BLaER1 (cell line): ENCODE measurements around the gene TTC1.

ENCODE experiments used
- H3K27ac ChIP-seq: shearing (Covaris generic); formaldehyde crosslinking; 2 replicates; pipeline ENCODE4 v1.8.1; 2022
- H3K27me3 ChIP-seq: shearing (Covaris generic); formaldehyde crosslinking; 2 replicates; pipeline ENCODE4 v1.8.1; 2022
- H3K36me3 ChIP-seq: shearing (Covaris generic); formaldehyde crosslinking; 2 replicates; pipeline ENCODE4 v1.8.1; 2022
- H3K4me1 ChIP-seq: shearing (Covaris generic); formaldehyde crosslinking; 2 replicates; pipeline ENCODE4 v1.8.1; 2022
- H3K4me2 ChIP-seq: shearing (Covaris generic); formaldehyde crosslinking; 2 replicates; pipeline ENCODE4 v1.8.1; 2022
- H3K4me3 ChIP-seq: shearing (Covaris generic); formaldehyde crosslinking; 2 replicates; pipeline ENCODE4 v1.8.1; 2022
- H3K9ac ChIP-seq: shearing (Covaris generic); formaldehyde crosslinking; 2 replicates; pipeline ENCODE4 v1.8.1; 2022
- H3K9me3 ChIP-seq: shearing (Covaris generic); formaldehyde crosslinking; 2 replicates; pipeline ENCODE4 v1.8.1; 2022
- H4K20me1 ChIP-seq: shearing (Covaris generic); formaldehyde crosslinking; 2 replicates; pipeline ENCODE4 v1.8.1; 2022
- Cebpa-rat ChIP-seq: shearing (Covaris generic); IDR thresholded peaks from 2 replicates; pipeline ENCODE4 v1.8.1; 2022

Gene TTC1

GRCh38 chr5:160082614-160083500, 73.9 kb downstream of the TTC1 start:
- H3K4me3 ChIP-seq = no peak overlapping the region
- H4K20me1 ChIP-seq = no peaks in the 10 kb centered on the region
- no peaks in the 10 kb centered on the region for H3K27me3 ChIP-seq
- no peak overlapping the region for H3K9ac ChIP-seq
- no peaks in the 10 kb centered on the region for H3K4me1 ChIP-seq
- H3K9me3 ChIP-seq = no peaks in the 10 kb centered on the region
- H3K4me2 ChIP-seq = no peak overlapping the region
- no peak overlapping the region for H3K27ac ChIP-seq
- peaks cover 27% of the 10 kb centered on the region for H3K36me3 ChIP-seq
- TF ChIP-seq Cebpa-rat = no peak

- Histone ChIP-seq H3K27ac (no peak overlapping the region), H4K20me1 (no peaks in the 10 kb centered on the region), H3K4me2 (no peak overlapping the region), H3K4me1 (no peaks in the 10 kb centered on the region), H3K36me3 (peaks cover 25% of the 10 kb centered on the region), H3K9ac (no peak overlapping the region), H3K9me3 (no peaks in the 10 kb centered on the region), H3K4me3 (no peak overlapping the region), H3K27me3 (no peaks in the 10 kb centered on the region)
- no peak for TF ChIP-seq Cebpa-rat
Observed at GRCh38 chr5:160083501-160083900, 74.6 kb downstream of the TTC1 start.

- Histone ChIP-seq H3K4me2 (no peak overlapping the region), H3K36me3 (peaks cover 22% of the 10 kb centered on the region), H3K27me3 (no peaks in the 10 kb centered on the region), H4K20me1 (no peaks in the 10 kb centered on the region), H3K27ac (no peak overlapping the region), H3K4me1 (no peaks in the 10 kb centered on the region), H3K9ac (no peak overlapping the region), H3K9me3 (no peaks in the 10 kb centered on the region), H3K4me3 (no peak overlapping the region)
- TF ChIP-seq Cebpa-rat = no peak
Observed at GRCh38 chr5:160084144-160084543, 75.2 kb downstream of the TTC1 start.

- H3K27me3 ChIP-seq = no peaks in the 10 kb centered on the region
- no peak for TF ChIP-seq Cebpa-rat
- no peaks in the 10 kb centered on the region for H4K20me1 ChIP-seq
Observed at GRCh38 chr5:160087199-160087598, 78.3 kb downstream of the TTC1 start.

GRCh38 chr5:160088805-160089204, 79.9 kb downstream of the TTC1 start:
- H4K20me1 ChIP-seq = no peaks in the 10 kb centered on the region
- TF ChIP-seq Cebpa-rat = no peak
- peaks cover 38% of the 10 kb centered on the region for H3K36me3 ChIP-seq
- H3K4me1 ChIP-seq = no peaks in the 10 kb centered on the region
- no peaks in the 10 kb centered on the region for H3K27me3 ChIP-seq
- no peaks in the 10 kb centered on the region for H3K9me3 ChIP-seq
- no peak overlapping the region for H3K4me2 ChIP-seq
- no peak overlapping the region for H3K9ac ChIP-seq
- H3K27ac ChIP-seq = no peak overlapping the region
- no peak overlapping the region for H3K4me3 ChIP-seq

More at GRCh38 chr5:160087199-160087598, 78.3 kb downstream of the TTC1 start:
- H3K36me3 ChIP-seq = peaks cover 22% of the 10 kb centered on the region
- H3K4me3 ChIP-seq = no peak overlapping the region
- H3K27ac ChIP-seq = no peak overlapping the region
- no peaks in the 10 kb centered on the region for H3K4me1 ChIP-seq
- H3K4me2 ChIP-seq = no peak overlapping the region
- H3K9ac ChIP-seq = no peak overlapping the region
- H3K9me3 ChIP-seq = no peaks in the 10 kb centered on the region

- no peak overlapping the region for H3K4me2 ChIP-seq
- no peaks in the 10 kb centered on the region for H3K4me1 ChIP-seq
- H3K27ac ChIP-seq = no peak overlapping the region
- no peak overlapping the region for H3K9ac ChIP-seq
- H3K27me3 ChIP-seq = no peaks in the 10 kb centered on the region
- H3K4me3 ChIP-seq = no peak overlapping the region
- no peak for TF ChIP-seq Cebpa-rat
- no peaks in the 10 kb centered on the region for H4K20me1 ChIP-seq
- no peaks in the 10 kb centered on the region for H3K9me3 ChIP-seq
- H3K36me3 ChIP-seq = peaks cover 43% of the 10 kb centered on the region
Observed at GRCh38 chr5:160089531-160089930, 80.6 kb downstream of the TTC1 start.

GRCh38 chr5:160090059-160090458, 81.1 kb downstream of the TTC1 start:
- no peak overlapping the region for H3K4me3 ChIP-seq
- no peaks in the 10 kb centered on the region for H3K9me3 ChIP-seq
- no peak overlapping the region for H3K9ac ChIP-seq
- H4K20me1 ChIP-seq = peaks cover 2% of the 10 kb centered on the region; the same call in 1 of the 2 replicates
- H3K27ac ChIP-seq = no peak overlapping the region
- H3K4me1 ChIP-seq = no peaks in the 10 kb centered on the region
- no peak overlapping the region for H3K4me2 ChIP-seq
- TF ChIP-seq Cebpa-rat = no peak
- H3K27me3 ChIP-seq = no peaks in the 10 kb centered on the region
- peaks cover 45% of the 10 kb centered on the region for H3K36me3 ChIP-seq

- no peaks in the 10 kb centered on the region for H3K27me3 ChIP-seq
- H3K9ac ChIP-seq = no peak overlapping the region
- no peak for TF ChIP-seq Cebpa-rat
- no peak overlapping the region for H3K27ac ChIP-seq
- peaks cover 64% of the 10 kb centered on the region for H3K36me3 ChIP-seq
- no peak overlapping the region for H3K4me3 ChIP-seq
- no peaks in the 10 kb centered on the region for H3K9me3 ChIP-seq
- peaks cover under 1% of the 10 kb centered on the region; the same call in 1 of the 2 replicates for H3K4me1 ChIP-seq
- H4K20me1 ChIP-seq = peaks cover 12% of the 10 kb centered on the region; the same call in 1 of the 2 replicates
- no peak overlapping the region for H3K4me2 ChIP-seq
Observed at GRCh38 chr5:160092514-160092913, 83.6 kb downstream of the TTC1 start.

- no peak overlapping the region for H3K4me3 ChIP-seq
- no peak overlapping the region for H3K4me2 ChIP-seq
- H4K20me1 ChIP-seq = peaks cover 18% of the 10 kb centered on the region; the same call in 1 of the 2 replicates
- H3K4me1 ChIP-seq = peaks cover 7% of the 10 kb centered on the region
- H3K36me3 ChIP-seq = peaks cover 62% of the 10 kb centered on the region
- H3K9me3 ChIP-seq = no peaks in the 10 kb centered on the region
- no peak overlapping the region for H3K9ac ChIP-seq
- H3K27ac ChIP-seq = no peak overlapping the region
- no peaks in the 10 kb centered on the region for H3K27me3 ChIP-seq
- TF ChIP-seq Cebpa-rat = no peak
Observed at GRCh38 chr5:160092960-160093707, 84.2 kb downstream of the TTC1 start.

- Histone ChIP-seq H3K36me3 (peaks cover 74% of the 10 kb centered on the region), H3K4me2 (no peak overlapping the region), H3K27ac (no peak overlapping the region), H4K20me1 (peaks cover 27% of the 10 kb centered on the region; the same call in 1 of the 2 replicates), H3K9ac (no peak overlapping the region), H3K27me3 (no peaks in the 10 kb centered on the region), H3K9me3 (0 out of 2 replicates have a peak, but pooled peaks cover 3% of the 10 kb centered on the region), H3K4me3 (no peak overlapping the region), H3K4me1 (peaks cover 14% of the 10 kb centered on the region)
- TF ChIP-seq Cebpa-rat = no peak
Observed at GRCh38 chr5:160096178-160096577, 87.2 kb downstream of the TTC1 start.
